Fibroblast of peridontal ligament (primary cell): Measurements from ENCODE around the gene GLIS2.

Experiments used
- DNase-seq: peaks from one replicate; pipeline ENCODE4 v3.0.0-alpha.2; 2010; ENCODE audit errors: extremely low read depth

GLIS2 gene

GRCh38 chr16:4315186-4316107, at the start of gene GLIS2:
TSS of gene GLIS2 (plus strand) at chr16:4316067. CDS start at chr16:4332281, 16,214 bp downstream.
- DNase-seq = peak; percentile 70

DNA sequence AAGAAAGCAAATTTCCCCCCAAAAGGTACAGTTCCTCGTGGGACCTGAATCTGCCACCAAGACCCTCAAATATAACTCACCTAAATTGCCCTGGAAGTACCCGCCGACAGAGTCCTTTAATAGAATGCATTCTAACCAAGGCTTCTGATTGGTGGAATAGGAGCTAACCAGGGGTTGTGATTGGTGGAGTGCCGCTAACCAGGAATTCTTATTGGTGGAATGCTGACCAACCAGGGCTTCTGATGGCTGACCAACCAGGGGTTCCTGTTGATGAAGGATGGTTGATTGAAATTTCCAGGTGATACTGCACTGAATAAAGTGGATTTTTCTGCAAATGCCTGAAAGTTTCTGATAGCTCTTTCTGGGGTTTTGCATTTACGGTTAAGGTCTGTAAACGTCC, 49.5 kb upstream of the GLIS2 start:
- DNase-seq = no peak

- DNase-seq = no peak
Observed at GRCh38 chr16:4270091-4270490, 45.8 kb upstream of the GLIS2 start.

GRCh38 chr16:4270595-4270994, 45.3 kb upstream of the GLIS2 start:
- DNase-seq = no peak

- DNase-seq = peak; percentile 85
Observed at GRCh38 chr16:4271176-4272113, 44.4 kb upstream of the GLIS2 start.

DNA sequence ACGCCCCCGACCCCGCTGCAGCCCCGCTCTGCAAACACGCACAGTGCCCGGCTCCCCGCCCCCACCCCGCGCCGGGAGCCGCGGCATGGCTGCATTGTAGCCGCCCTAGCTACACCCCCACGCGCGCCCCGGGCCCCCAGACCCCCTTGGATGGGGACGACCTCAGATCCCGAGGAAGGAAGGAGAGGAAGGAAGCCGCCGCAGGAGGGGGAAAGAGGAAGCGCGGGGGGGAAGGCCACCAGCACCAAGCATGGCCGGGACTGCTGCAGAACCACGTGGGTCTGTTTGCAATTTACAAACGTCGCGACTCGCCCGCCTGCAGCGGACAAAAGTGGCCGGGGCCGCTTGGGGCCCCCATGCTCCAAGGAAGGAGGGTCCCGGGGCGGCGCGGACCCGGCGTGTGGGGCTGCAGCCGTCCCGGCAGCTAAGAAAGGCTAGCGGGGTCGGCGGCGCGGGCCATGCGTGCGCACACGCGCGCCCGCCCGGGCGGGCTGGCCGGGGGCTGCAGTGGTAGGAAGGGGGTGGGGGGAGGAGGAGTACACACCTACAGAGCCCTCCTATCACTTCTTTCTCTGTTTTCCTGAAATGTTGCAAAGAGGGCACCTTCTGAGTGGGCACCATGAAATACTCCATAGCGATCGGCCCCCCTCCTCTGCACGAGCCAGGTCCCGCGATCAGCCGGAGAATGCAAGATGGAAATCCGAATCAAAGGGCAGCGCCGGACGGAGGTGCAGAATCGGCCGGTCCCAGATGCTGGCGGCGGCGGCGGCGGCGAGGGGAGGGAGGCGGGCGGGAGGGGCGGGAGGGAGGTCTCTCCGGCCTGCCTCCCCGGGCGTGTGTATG, 43.5 kb upstream of the GLIS2 start:
- DNase-seq = peak; percentile 17

- DNase-seq = peak; percentile 35
Observed at GRCh38 chr16:4273858-4274311, 42.0 kb upstream of the GLIS2 start.

DNA sequence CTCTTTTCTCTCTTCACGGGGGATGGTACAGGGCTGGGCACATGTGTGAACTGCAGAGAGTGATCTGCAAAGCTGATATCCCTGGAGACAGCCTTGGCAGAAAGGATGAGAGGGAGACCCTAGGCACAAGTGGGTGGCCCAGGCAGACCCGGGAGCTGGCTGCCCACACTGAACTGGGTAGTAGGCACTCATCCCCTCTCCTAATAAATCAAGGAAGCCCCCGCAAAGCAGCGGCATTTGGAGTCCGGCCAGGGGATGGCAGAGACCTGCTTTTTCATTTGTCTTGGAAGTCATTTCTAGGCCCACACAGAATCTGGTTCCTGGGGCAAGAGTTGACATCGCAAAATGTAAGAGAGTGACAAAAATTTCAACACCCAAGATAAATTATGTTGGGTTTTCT, 40.0 kb upstream of the GLIS2 start:
- no peak for DNase-seq

DNA sequence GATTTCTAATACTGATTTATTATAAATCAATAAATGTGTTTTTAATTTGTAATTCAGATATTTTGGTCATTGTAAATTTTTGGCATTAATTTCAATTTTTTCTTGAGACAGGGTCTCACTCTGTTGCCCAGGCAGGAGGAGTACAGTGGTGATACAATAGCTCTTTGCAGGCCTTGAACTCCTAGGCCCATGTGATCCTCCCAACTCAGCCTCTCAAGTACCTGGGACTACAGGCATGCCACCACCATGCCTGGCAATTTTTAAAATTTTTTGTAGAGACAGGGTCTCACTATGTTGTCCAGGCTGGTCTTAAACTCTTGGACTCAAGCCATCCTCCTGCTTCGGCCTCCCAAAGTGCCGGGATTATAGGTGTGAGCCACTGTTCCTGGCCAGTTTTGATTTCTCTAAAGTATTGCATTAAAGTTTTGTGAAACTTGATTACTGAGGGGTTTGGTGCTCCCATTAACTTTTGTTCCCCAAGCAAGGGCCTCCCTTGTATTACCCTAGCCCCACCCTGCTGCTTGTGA, 37.8 kb upstream of the GLIS2 start:
- DNase-seq = no peak

DNA sequence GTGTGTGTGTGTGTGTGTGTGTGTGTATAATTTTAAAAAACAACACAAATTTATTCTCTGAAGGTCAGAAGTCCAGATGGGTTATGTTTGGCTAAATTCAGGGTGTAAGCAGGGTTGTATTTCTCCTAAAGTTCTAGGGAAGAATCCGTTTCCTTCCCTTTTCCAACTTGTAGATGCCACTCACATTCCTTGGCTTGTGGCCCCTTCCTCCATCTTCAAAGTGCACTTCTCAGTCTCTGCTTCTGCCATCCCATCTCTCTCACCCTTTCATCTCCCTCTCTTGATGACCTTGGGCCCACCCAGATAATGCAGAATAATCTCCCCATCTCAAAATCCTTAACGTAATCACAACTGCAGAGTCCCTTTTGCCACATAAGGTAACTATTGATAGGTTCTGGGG, 35.2 kb upstream of the GLIS2 start:
- no peak for DNase-seq

DNA sequence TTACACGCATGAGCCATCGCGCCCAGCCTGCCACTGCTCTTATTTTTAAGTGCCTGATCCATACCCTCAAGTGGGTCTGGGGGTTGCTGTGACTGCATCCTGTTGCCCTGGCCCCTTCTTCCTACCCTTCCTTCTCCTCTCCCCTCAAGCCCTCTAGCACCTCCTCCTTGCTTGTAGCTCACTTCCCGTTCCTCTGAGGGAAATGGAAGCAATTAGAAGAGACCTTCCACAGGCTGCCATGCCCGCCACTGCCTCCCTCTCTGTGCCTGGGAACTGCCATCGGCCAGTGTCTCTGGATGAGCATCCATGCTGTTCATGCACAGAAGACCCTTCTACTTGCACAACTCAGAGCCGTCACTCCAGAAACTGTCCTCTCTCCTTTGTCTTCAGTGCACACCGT, 32.4 kb upstream of the GLIS2 start:
- no peak for DNase-seq

DNA sequence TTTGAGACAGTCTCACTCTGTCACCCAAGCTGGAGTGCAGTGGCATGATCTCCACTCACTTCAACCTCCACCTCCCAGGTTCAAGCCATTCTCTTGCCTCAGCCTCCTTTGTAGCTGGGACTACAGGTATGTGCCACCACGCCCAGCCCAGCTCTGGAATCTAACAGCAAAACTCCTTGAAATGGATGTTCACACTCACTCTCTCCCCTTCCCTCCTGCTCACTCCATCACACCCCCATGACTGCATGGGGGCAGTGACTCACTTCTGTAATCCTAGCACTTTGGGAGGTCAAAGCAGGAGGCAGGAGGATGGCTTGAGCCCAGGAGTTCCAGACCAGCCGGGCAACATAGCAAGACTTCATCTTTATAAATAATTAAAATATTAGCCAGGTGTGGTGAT, 31.9 kb upstream of the GLIS2 start:
- peak; percentile 48 for DNase-seq

- no peak for DNase-seq
Observed at GRCh38 chr16:4285167-4285566, 30.7 kb upstream of the GLIS2 start.

- DNase-seq = peak; percentile 43
Observed at GRCh38 chr16:4288148-4288921, 27.5 kb upstream of the GLIS2 start.

GRCh38 chr16:4290236-4290830, 25.5 kb upstream of the GLIS2 start:
- DNase-seq = peak; percentile 46

DNA sequence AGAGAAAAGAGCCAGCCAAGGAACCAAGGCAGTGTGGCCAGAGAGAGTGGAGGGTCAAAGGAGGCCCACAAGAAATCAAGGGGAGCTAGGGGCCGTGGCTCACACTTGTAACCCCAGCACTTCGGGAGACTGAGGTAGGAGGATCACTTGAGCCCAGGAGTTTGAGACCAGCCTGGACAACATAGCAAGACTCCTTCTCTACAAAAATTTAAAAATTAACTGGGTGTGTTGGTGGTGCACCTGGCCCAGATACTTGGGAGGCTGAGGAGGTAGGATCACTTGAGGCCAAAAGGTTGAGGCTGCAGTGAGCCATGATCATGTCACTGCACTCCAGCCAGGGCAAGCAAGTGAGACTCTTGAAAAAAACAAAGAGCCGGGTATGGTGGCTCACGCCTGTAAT, 24.2 kb upstream of the GLIS2 start:
- DNase-seq = no peak

GRCh38 chr16:4293181-4293716, 22.6 kb upstream of the GLIS2 start:
- DNase-seq = no peak

GRCh38 chr16:4293822-4294457, 21.9 kb upstream of the GLIS2 start:
- DNase-seq = peak; percentile 79

GRCh38 chr16:4295581-4295980, 20.3 kb upstream of the GLIS2 start:
- DNase-seq = no peak
